Memory B cell (primary cell): ENCODE data around the gene TTC39A.

Source experiments
- ATAC-seq: fragments of 150-1000 bp; cut with Tn5 transposase; 2 replicates; pipeline ENCODE4 v1.10.0; 2021; ENCODE audit warnings: low read depth, mild to moderate bottlenecking, moderate library complexity
- DNase-seq, 2 donors: peaks; one replicate each; pipeline ENCODE4 v3.0.0; 2022; ENCODE audit warnings: low spot score in 2 of 2
- H3K27ac Mint-ChIP-seq: one replicate; pipeline ENCODE4 v1.8.0; 2022; ENCODE audit warnings: mild to moderate bottlenecking, moderate library complexity, mixed read lengths
- H3K27me3 Mint-ChIP-seq: one replicate; pipeline ENCODE4 v1.8.0; 2022; ENCODE audit warnings: mixed read lengths
- H3K36me3 Mint-ChIP-seq: one replicate; pipeline ENCODE4 v1.8.0; 2022; ENCODE audit warnings: mild to moderate bottlenecking, mixed read lengths
- H3K4me1 Mint-ChIP-seq: one replicate; pipeline ENCODE4 v1.8.0; 2022; ENCODE audit warnings: mixed read lengths
- H3K4me3 Mint-ChIP-seq: one replicate; pipeline ENCODE4 v1.8.0; 2022; ENCODE audit warnings: mild to moderate bottlenecking, moderate library complexity, mixed read lengths
- H3K9me3 Mint-ChIP-seq: one replicate; pipeline ENCODE4 v1.8.0; 2022; ENCODE audit warnings: mixed read lengths

Gene TTC39A

GRCh38 chr1:51314974-51315373 lies 15.4 kb downstream of the TTC39A start:
- ATAC-seq: no peak
- no peaks in the 10 kb centered on the region for H3K9me3 Mint-ChIP-seq
- no peaks in the 10 kb centered on the region for H3K36me3 Mint-ChIP-seq
- H3K27me3 Mint-ChIP-seq: peaks cover 7% of the 10 kb centered on the region
- H3K4me3 Mint-ChIP-seq: no peak overlapping the region
- no peak for DNase-seq
- no peak overlapping the region for H3K27ac Mint-ChIP-seq
- H3K4me1 Mint-ChIP-seq: peaks cover 8% of the 10 kb centered on the region

GRCh38 chr1:51313961-51314777 lies 16.2 kb downstream of the TTC39A start:
- DNase-seq (no peak), ATAC-seq (no peak)

GRCh38 chr1:51313268-51313852 lies 17.0 kb downstream of the TTC39A start:
- no peak for DNase-seq
- H3K36me3 Mint-ChIP-seq: no peaks in the 10 kb centered on the region
- H3K4me3 Mint-ChIP-seq: no peak overlapping the region
- no peak for ATAC-seq
- H3K27me3 Mint-ChIP-seq: peaks cover 7% of the 10 kb centered on the region
- peaks cover 8% of the 10 kb centered on the region for H3K4me1 Mint-ChIP-seq
- no peak overlapping the region for H3K27ac Mint-ChIP-seq
- no peaks in the 10 kb centered on the region for H3K9me3 Mint-ChIP-seq

More at GRCh38 chr1:51313961-51314777, 16.2 kb downstream of the TTC39A start:
- no peaks in the 10 kb centered on the region for H3K9me3 Mint-ChIP-seq
- H3K36me3 Mint-ChIP-seq: no peaks in the 10 kb centered on the region
- H3K27me3 Mint-ChIP-seq: peaks cover 7% of the 10 kb centered on the region
- no peak overlapping the region for H3K4me3 Mint-ChIP-seq
- H3K27ac Mint-ChIP-seq: no peak overlapping the region
- peaks cover 8% of the 10 kb centered on the region for H3K4me1 Mint-ChIP-seq

DNA sequence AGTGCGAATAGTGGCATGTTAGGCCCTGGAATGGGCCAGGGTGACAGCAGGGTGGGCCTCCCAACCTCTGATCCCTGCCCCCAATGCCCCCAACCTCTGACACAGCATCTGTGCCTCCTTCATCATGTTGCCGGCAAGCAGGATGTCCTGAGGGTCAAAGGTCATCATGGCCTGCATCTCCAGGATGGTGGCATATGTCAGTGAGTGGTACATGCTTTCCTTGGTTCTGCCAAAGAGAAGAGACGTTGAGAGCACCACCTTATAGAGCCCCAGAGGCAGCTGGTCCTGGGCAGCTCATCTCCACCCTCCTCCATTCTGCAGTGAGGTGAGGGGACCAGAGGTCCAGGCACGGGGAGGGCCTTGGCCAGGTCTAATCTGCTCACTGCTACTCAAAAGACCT lies 17.6 kb downstream of the TTC39A start:
- Mint-ChIP-seq H3K27ac (no peak overlapping the region), H3K4me3 (no peak overlapping the region), H3K36me3 (no peaks in the 10 kb centered on the region), H3K4me1 (peaks cover 8% of the 10 kb centered on the region), H3K27me3 (peaks cover 7% of the 10 kb centered on the region), H3K9me3 (no peaks in the 10 kb centered on the region)
- DNase-seq: no peak
- no peak for ATAC-seq

DNA sequence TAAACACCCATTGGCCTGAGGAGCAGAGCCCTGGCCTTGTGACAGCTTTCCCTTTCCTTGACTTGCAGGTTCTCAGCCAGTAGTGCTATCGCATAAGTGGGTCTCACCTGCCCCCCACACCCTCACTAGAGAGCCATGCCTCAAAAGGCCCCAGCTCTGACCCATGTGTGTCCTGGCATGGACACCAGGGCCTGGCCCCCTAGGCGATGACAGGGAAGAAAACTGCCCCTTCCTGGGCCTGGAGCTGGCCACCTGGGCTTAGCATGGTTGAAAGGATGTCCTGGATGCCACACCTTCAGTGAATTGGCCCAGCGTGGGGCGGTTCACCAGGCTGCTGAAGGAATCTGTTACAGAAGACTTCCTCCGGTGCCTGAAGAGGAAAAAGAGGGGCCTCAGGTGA lies 18.5 kb downstream of the TTC39A start:
- DNase-seq: no peak

DNA sequence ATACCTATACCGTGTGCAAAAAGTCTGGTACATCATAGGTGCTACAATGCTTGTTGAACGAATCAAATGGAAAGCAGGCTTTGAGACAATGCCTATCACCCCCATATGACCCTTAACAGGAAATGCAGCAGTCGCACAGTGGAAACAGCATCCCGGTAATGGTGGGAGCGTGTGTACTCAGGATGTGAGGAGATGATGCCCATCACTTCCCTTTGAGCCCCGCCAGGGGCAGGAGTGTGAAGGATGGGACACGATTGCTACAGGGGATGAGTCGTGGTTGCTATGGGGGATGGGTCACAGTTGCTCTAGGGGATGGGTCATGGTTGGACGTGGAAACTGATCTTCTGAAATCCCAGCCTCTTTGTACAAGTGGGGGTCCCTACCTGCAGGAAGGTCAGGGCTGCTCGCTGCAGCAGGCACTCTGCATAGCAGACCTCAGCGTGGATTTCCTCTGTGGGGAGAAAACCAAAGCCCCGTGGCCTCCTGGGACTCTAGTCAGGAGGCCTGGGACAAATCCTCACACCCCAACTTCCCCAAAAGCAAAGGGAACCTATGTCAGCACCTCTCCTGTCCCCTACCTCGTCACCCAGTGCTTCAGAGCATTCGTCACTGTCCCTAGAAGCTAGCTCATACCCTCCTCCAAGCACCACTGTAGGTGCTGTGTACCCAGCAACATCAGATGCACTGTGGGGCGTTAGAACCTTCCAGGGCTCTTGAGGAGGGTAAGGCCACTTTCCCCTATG lies 19.3 kb downstream of the TTC39A start:
- DNase-seq (no peak), ATAC-seq (peak; percentile 60)
- Mint-ChIP-seq H3K9me3 (no peaks in the 10 kb centered on the region), H3K36me3 (no peaks in the 10 kb centered on the region), H3K4me3 (no peak overlapping the region), H3K4me1 (peaks cover 8% of the 10 kb centered on the region), H3K27ac (no peak overlapping the region), H3K27me3 (peaks cover 1% of the 10 kb centered on the region)

More for the DNA sequence above, 18.5 kb downstream of the TTC39A start:
- peaks cover 8% of the 10 kb centered on the region for H3K4me1 Mint-ChIP-seq
- H3K36me3 Mint-ChIP-seq: no peaks in the 10 kb centered on the region
- no peak for ATAC-seq
- H3K9me3 Mint-ChIP-seq: no peaks in the 10 kb centered on the region
- H3K27ac Mint-ChIP-seq: no peak overlapping the region
- no peak overlapping the region for H3K4me3 Mint-ChIP-seq
- peaks cover 7% of the 10 kb centered on the region for H3K27me3 Mint-ChIP-seq

DNA sequence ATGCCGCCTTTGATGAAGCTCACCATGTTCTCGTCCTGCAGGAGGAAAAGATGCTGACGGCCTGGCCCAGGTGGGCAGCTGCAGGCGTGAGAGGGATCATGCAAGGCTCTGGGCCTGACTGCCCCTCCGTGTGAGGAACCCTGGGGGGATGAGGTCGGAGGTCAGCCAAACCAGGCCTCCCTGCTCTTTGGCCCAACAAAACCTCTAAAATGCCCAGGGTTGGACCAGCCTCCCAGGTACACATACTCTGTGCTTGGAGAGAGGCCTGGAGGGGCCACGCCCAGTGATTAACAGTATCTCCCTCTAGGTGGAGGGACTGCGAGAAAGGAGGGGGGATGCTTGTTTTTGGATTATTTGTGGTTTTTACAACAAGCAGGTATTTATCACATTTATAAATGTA lies 21.1 kb downstream of the TTC39A start:
- H3K4me1 Mint-ChIP-seq: peaks cover 8% of the 10 kb centered on the region
- no peak overlapping the region for H3K4me3 Mint-ChIP-seq
- H3K27me3 Mint-ChIP-seq: no peaks in the 10 kb centered on the region
- no peak for DNase-seq
- ATAC-seq: no peak
- no peaks in the 10 kb centered on the region for H3K9me3 Mint-ChIP-seq
- H3K27ac Mint-ChIP-seq: no peak overlapping the region
- H3K36me3 Mint-ChIP-seq: no peaks in the 10 kb centered on the region

- H3K36me3 Mint-ChIP-seq: no peaks in the 10 kb centered on the region
- no peak overlapping the region for H3K4me3 Mint-ChIP-seq
- no peak overlapping the region for H3K27ac Mint-ChIP-seq
- H3K4me1 Mint-ChIP-seq: peaks cover 12% of the 10 kb centered on the region
- ATAC-seq (no peak), DNase-seq (no peak)
- no peaks in the 10 kb centered on the region for H3K9me3 Mint-ChIP-seq
- no peaks in the 10 kb centered on the region for H3K27me3 Mint-ChIP-seq
Observed at GRCh38 chr1:51308636-51309035, 21.7 kb downstream of the TTC39A start.

DNA sequence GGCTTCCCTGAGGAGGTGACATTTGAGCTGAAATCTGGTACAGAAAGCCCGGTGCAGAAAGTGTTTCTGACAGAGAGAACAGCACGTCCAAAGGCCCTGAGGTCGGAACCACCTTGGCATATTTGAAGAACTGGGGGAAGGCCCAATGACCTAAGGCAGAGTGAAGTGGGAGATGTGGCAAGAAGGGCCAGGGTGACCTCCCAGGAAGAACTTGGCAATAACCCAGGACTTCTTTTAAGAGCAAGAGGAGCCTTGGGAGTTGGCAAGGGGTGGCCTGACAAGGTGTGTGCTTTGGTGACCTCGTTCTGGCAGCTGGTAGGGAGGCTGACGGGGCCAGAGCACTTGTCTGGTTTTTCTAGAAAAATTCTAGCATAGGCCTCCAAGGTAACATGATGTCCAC lies 23.4 kb downstream of the TTC39A start:
- no peak overlapping the region for H3K4me3 Mint-ChIP-seq
- no peak for DNase-seq
- ATAC-seq: no peak
- H3K9me3 Mint-ChIP-seq: no peaks in the 10 kb centered on the region
- H3K4me1 Mint-ChIP-seq: peaks cover 13% of the 10 kb centered on the region
- no peaks in the 10 kb centered on the region for H3K36me3 Mint-ChIP-seq
- no peak overlapping the region for H3K27ac Mint-ChIP-seq
- H3K27me3 Mint-ChIP-seq: no peaks in the 10 kb centered on the region

DNA sequence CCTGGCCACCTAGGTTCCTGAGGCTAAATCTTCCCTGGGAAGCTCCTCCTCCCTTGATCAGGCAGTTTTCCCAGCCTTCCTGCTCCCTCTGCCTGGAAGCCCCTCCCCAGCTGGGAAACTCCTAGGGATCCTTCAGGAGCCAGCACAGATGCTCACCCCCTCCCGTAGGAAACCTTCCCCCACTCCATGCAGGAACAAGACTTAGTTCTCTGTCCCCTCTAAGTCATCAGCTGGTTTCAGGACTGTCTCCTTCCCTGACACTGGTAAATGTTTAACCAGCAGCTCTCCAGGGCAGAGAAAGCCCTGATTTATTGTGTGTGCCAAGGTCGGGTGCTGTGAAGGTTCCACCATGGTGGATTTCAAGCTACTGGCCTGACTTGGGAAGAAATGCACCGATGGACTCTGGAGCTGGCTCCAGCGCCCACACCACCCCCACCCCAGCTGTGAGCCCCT lies 25.0 kb downstream of the TTC39A start:
- no peak for ATAC-seq
- DNase-seq: no peak
- Mint-ChIP-seq H3K27ac (no peak overlapping the region), H3K27me3 (no peaks in the 10 kb centered on the region), H3K9me3 (no peaks in the 10 kb centered on the region), H3K4me1 (peaks cover 5% of the 10 kb centered on the region), H3K4me3 (no peak overlapping the region), H3K36me3 (no peaks in the 10 kb centered on the region)

DNA sequence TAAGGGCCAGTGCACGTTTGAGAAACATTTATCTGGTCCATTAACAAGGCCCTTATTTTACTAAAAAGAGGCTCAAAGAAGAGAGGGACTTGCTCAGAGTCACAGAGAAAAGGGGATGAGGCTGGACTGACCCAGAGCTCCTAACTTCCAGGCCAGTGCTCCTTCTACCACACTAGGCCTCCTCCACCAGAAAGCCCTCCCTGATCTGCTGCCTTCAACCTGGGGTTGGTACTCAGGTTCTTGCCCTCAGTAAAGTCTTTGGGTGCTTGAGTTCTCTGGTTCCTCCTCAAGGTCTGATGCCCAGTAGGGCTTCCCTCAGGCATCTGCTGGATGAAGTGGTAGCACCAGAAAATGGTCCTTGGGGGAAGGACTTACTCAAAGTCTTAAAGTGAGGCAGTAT lies 26.0 kb downstream of the TTC39A start:
- ATAC-seq (no peak), DNase-seq (no peak)
- Mint-ChIP-seq H3K27ac (no peak overlapping the region), H3K4me3 (no peak overlapping the region), H3K9me3 (no peaks in the 10 kb centered on the region), H3K36me3 (no peaks in the 10 kb centered on the region), H3K4me1 (peaks cover 5% of the 10 kb centered on the region), H3K27me3 (no peaks in the 10 kb centered on the region)

- H3K4me3 Mint-ChIP-seq: peak overlapping the region; percentile 43
- peaks cover 5% of the 10 kb centered on the region for H3K4me1 Mint-ChIP-seq
- ATAC-seq (peak; percentile 82), DNase-seq (no peak)
- no peak overlapping the region for H3K27ac Mint-ChIP-seq
- H3K27me3 Mint-ChIP-seq: no peaks in the 10 kb centered on the region
- H3K36me3 Mint-ChIP-seq: no peaks in the 10 kb centered on the region
- H3K9me3 Mint-ChIP-seq: no peaks in the 10 kb centered on the region
Observed at GRCh38 chr1:51303751-51304251, 26.6 kb downstream of the TTC39A start.

GRCh38 chr1:51303315-51303714 lies 27.0 kb downstream of the TTC39A start:
- H3K4me3 Mint-ChIP-seq: no peak overlapping the region
- H3K27me3 Mint-ChIP-seq: peaks cover under 1% of the 10 kb centered on the region
- H3K9me3 Mint-ChIP-seq: no peaks in the 10 kb centered on the region
- H3K4me1 Mint-ChIP-seq: peaks cover 5% of the 10 kb centered on the region
- H3K36me3 Mint-ChIP-seq: no peaks in the 10 kb centered on the region
- H3K27ac Mint-ChIP-seq: no peak overlapping the region
- ATAC-seq (no peak), DNase-seq (no peak)

DNA sequence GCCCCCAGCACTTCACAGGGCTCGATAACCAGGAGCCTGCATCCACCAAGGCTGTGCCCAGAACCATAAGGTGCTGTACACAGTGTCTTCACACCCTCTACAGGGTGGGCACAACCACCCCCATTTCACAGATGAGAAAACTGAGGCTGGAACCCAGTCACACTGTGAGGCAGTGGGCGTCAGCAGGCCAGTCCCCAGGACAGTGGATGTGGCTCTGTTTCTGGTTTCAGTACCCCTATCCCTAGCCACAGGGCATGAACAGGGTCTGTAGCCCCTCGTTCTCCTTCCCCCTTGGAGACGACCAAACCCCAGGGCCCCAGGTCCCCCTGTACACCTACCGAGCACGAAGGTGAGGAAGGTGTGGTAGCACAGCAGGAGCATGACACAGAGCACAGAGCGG lies 27.6 kb downstream of the TTC39A start:
- ATAC-seq: no peak
- Mint-ChIP-seq H3K36me3 (no peaks in the 10 kb centered on the region), H3K4me1 (peaks cover 7% of the 10 kb centered on the region), H3K9me3 (no peaks in the 10 kb centered on the region), H3K4me3 (no peak overlapping the region), H3K27me3 (peaks cover 4% of the 10 kb centered on the region), H3K27ac (no peak overlapping the region)
- no peak for DNase-seq
